ENCODE results near the gene AGTPBP1.

- TF ChIP-seq CTCF (IDR thresholded peaks at IDR 0.05) = no peak
- no peak for TF ChIP-seq TAF1 (IDR thresholded peaks at IDR 0.05; ENCODE audit: borderline replicate concordance, low read depth, low read length)
- TF ChIP-seq SIN3A (IDR thresholded peaks at IDR 0.05; ENCODE audit: borderline replicate concordance, low read depth, low read length) = no peak
- no peak for TF ChIP-seq RXRA (IDR thresholded peaks at IDR 0.05; ENCODE audit: borderline replicate concordance, low read depth)
- TF ChIP-seq USF1 (IDR thresholded peaks at IDR 0.05; ENCODE audit: borderline replicate concordance, low read depth) = no peak
- TF ChIP-seq EP300 (IDR thresholded peaks at IDR 0.05; ENCODE audit: borderline replicate concordance in 1 of 2, low read depth in 1 of 2, low read length in 1 of 2) = no peak
- no peak for TF ChIP-seq MXI1 (IDR thresholded peaks at IDR 0.05; ENCODE audit: low read depth, low read length)
- no peak for TF ChIP-seq FOXM1 (IDR thresholded peaks at IDR 0.05; ENCODE audit: low read depth)
- no peak for TF ChIP-seq POLR2AphosphoS5 (IDR thresholded peaks at IDR 0.05; ENCODE audit: low read depth, low read length)
- TF ChIP-seq MAX (IDR thresholded peaks at IDR 0.05; ENCODE audit: low read depth) = no peak
- TF ChIP-seq EZH2phosphoT487 (IDR thresholded peaks at IDR 0.05; ENCODE audit: borderline replicate concordance, low read depth) = no peak
- no peak for TF ChIP-seq RAD21 (IDR thresholded peaks at IDR 0.05; ENCODE audit: low read length)
Observed at GRCh38 chr9:85737671-85738070, 4.1 kb downstream of the AGTPBP1 start.

All from SK-N-SH (cell line).